Neutrophil (primary cell): ENCODE results near the gene EPX.

Experiments
- H3K27ac ChIP-seq: fragments of 200-600 bp; sonication (generic); 2 replicates; pipeline ENCODE4 v1.5.1; 2016; ENCODE audit warnings: mild to moderate bottlenecking, moderate library complexity
- H3K27me3 ChIP-seq: fragments of 200-600 bp; sonication (generic); 2 replicates; pipeline ENCODE4 v1.6.0; 2016; ENCODE audit warnings: mild to moderate bottlenecking
- H3K36me3 ChIP-seq: fragments of 200-600 bp; sonication (generic); 2 replicates; pipeline ENCODE4 v1.5.1; 2017
- H3K4me1 ChIP-seq, 2 experiments: fragments of 200-600 bp in 1 of 2; sonication (generic) in 1 of 2; 1 replicate in 1 of 2; 2 replicates in 1 of 2; pipeline versions ENCODE4 v1.5.1 to v1.6.1; 2013 to 2016; ENCODE audit warnings: low read depth in 1 of 2, low read length in 1 of 2, mild to moderate bottlenecking in 1 of 2, moderate library complexity in 1 of 2; ENCODE audit not compliant: control insufficient read depth in 1 of 2, insufficient read depth in 1 of 2
- H3K4me3 ChIP-seq, 2 experiments: fragments of 200-600 bp in 1 of 2; sonication (generic) in 1 of 2; 1 replicate in 1 of 2; 2 replicates in 1 of 2; pipeline ENCODE4 v1.5.1; 2013 to 2016; ENCODE audit warnings: low read depth in 1 of 2, low read length in 1 of 2, mild to moderate bottlenecking in 1 of 2, moderate library complexity in 1 of 2
- H3K9me3 ChIP-seq: fragments of 200-600 bp; sonication (generic); 2 replicates; pipeline ENCODE4 v1.5.1; 2016
- CTCF ChIP-seq: fragments of 200-600 bp; sonication (generic); IDR thresholded peaks from 2 replicates; pipeline ENCODE4 v1.5.1; 2016; ENCODE audit warnings: antibody characterized with exemption

The EPX gene

GRCh38 chr17:58153046-58153445 lies 39.5 kb upstream of the EPX start:
- no peaks in the 10 kb centered on the region for H3K36me3 ChIP-seq
- H3K27me3 ChIP-seq = peaks cover 64% of the 10 kb centered on the region
- peaks cover 7 to 21% of the 10 kb centered on the region in 2 experiments for H3K4me1 ChIP-seq
- TF ChIP-seq CTCF = no peak
- H3K9me3 ChIP-seq = no peaks in the 10 kb centered on the region
- no peak overlapping the region for H3K4me3 ChIP-seq
- no peak overlapping the region for H3K27ac ChIP-seq

- Histone ChIP-seq H3K27ac (no peak overlapping the region), H3K4me3 (no peak overlapping the region), H3K27me3 (peaks cover 66% of the 10 kb centered on the region), H3K9me3 (no peaks in the 10 kb centered on the region), H3K36me3 (no peaks in the 10 kb centered on the region), H3K4me1 (peaks cover 7 to 21% of the 10 kb centered on the region in 2 experiments)
- TF ChIP-seq CTCF = no peak
Observed at GRCh38 chr17:58153671-58154070, 38.9 kb upstream of the EPX start.

- no peaks in the 10 kb centered on the region for H3K9me3 ChIP-seq
- peaks cover 69% of the 10 kb centered on the region for H3K27me3 ChIP-seq
- no peak overlapping the region for H3K27ac ChIP-seq
- H3K4me3 ChIP-seq = peak overlapping the region in 1 of 2 experiments; percentile 50
- H3K4me1 ChIP-seq = peaks cover 7 to 21% of the 10 kb centered on the region in 2 experiments
- no peak for TF ChIP-seq CTCF
- no peaks in the 10 kb centered on the region for H3K36me3 ChIP-seq
Observed at GRCh38 chr17:58156839-58157803, 35.4 kb upstream of the EPX start.

- Histone ChIP-seq H3K9me3 (no peaks in the 10 kb centered on the region), H3K36me3 (no peaks in the 10 kb centered on the region), H3K4me1 (peaks cover 7 to 14% of the 10 kb centered on the region in 2 experiments), H3K4me3 (no peak overlapping the region), H3K27me3 (peaks cover 79% of the 10 kb centered on the region), H3K27ac (no peak overlapping the region)
- TF ChIP-seq CTCF = no peak
Observed at GRCh38 chr17:58158181-58158580, 34.3 kb upstream of the EPX start.

GRCh38 chr17:58161566-58161965 lies 31.0 kb upstream of the EPX start:
- TF ChIP-seq CTCF = no peak
- H3K4me3 ChIP-seq = no peak overlapping the region
- no peaks in the 10 kb centered on the region for H3K36me3 ChIP-seq
- peaks cover 91% of the 10 kb centered on the region for H3K27me3 ChIP-seq
- H3K27ac ChIP-seq = no peak overlapping the region
- H3K4me1 ChIP-seq = peaks cover 7 to 10% of the 10 kb centered on the region in 2 experiments
- H3K9me3 ChIP-seq = no peaks in the 10 kb centered on the region
